Peyer's patch (tissue), 4 donors: ENCODE measurements around the gene EPC2. TPM values are rescaled to one million over a fixed set of nuclear protein-coding genes. Genes with fewer than 3 reads are reported as not detected.
A peak's percentile ranks its signal among the peaks of the same experiment; 100 is the strongest.

ENCODE experiments used
- DNase-seq, 3 donors: peaks; one replicate each; pipeline ENCODE4 v3.0.0-alpha.2; 2017 to 2019
- H3K27ac ChIP-seq, 4 donors: fragments of 200-600 bp; sonication (generic); one replicate each; pipeline ENCODE4 v1.5.1; 2016 to 2019
- H3K27me3 ChIP-seq, 2 donors: fragments of 200-600 bp; sonication (generic); one replicate each; pipeline ENCODE4 v1.5.1; 2019
- H3K36me3 ChIP-seq, 3 donors: fragments of 200-600 bp; sonication (generic); one replicate each; pipeline ENCODE4 v1.5.1; 2016 to 2019
- H3K4me1 ChIP-seq, 4 donors: fragments of 200-600 bp; sonication (generic); one replicate each; pipeline ENCODE4 v1.5.1; 2016 to 2019
- H3K4me3 ChIP-seq, 4 donors: fragments of 200-600 bp; sonication (generic); 1 replicate in 3 of 4; 2 replicates in 1 of 4; pipeline ENCODE4 v1.5.1; 2016 to 2019; ENCODE audit warnings: mild to moderate bottlenecking in 1 of 4
- H3K9me3 ChIP-seq, 4 donors: fragments of 200-600 bp; sonication (generic); one replicate each; pipeline ENCODE4 v1.5.1; 2016 to 2019; ENCODE audit warnings: mild to moderate bottlenecking in 1 of 4
- POLR2A ChIP-seq, 2 donors: fragments of 450-650 bp; IDR thresholded peaks; one replicate each; pipeline ENCODE4 v1.5.1; 2017; ENCODE audit warnings: antibody characterized with exemption in 2 of 2, mild to moderate bottlenecking in 2 of 2, moderate library complexity in 2 of 2
- total RNA-seq, 4 donors: library from RNA; depleted of rRNA; stranded (reverse); fragments of >200 nt; gene quantifications; one replicate each; pipeline ENCODE4 v1.1.0, GENCODE V29; 2016
- TF ChIP-seq, protein P1 (sequence below), 6 experiments: fragments of 450-650 bp in 4 of 6; fragments of 200-600 bp in 2 of 6; sonication (generic) in 1 of 6; IDR thresholded peaks; one replicate each; pipeline ENCODE4 v1.5.1; 2017 to 2019; ENCODE audit warnings: antibody characterized with exemption in 6 of 6, mild to moderate bottlenecking in 3 of 6, moderate library complexity in 1 of 6

The EPC2 gene, protein sequence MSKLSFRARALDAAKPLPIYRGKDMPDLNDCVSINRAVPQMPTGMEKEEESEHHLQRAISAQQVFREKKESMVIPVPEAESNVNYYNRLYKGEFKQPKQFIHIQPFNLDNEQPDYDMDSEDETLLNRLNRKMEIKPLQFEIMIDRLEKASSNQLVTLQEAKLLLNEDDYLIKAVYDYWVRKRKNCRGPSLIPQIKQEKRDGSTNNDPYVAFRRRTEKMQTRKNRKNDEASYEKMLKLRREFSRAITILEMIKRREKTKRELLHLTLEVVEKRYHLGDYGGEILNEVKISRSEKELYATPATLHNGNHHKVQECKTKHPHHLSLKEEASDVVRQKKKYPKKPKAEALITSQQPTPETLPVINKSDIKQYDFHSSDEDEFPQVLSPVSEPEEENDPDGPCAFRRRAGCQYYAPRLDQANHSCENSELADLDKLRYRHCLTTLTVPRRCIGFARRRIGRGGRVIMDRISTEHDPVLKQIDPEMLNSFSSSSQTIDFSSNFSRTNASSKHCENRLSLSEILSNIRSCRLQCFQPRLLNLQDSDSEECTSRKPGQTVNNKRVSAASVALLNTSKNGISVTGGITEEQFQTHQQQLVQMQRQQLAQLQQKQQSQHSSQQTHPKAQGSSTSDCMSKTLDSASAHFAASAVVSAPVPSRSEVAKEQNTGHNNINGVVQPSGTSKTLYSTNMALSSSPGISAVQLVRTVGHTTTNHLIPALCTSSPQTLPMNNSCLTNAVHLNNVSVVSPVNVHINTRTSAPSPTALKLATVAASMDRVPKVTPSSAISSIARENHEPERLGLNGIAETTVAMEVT
- 10 to 100 TPM; 22.6 to 70.1 (median 28.3) TPM for total RNA-seq

DNA sequence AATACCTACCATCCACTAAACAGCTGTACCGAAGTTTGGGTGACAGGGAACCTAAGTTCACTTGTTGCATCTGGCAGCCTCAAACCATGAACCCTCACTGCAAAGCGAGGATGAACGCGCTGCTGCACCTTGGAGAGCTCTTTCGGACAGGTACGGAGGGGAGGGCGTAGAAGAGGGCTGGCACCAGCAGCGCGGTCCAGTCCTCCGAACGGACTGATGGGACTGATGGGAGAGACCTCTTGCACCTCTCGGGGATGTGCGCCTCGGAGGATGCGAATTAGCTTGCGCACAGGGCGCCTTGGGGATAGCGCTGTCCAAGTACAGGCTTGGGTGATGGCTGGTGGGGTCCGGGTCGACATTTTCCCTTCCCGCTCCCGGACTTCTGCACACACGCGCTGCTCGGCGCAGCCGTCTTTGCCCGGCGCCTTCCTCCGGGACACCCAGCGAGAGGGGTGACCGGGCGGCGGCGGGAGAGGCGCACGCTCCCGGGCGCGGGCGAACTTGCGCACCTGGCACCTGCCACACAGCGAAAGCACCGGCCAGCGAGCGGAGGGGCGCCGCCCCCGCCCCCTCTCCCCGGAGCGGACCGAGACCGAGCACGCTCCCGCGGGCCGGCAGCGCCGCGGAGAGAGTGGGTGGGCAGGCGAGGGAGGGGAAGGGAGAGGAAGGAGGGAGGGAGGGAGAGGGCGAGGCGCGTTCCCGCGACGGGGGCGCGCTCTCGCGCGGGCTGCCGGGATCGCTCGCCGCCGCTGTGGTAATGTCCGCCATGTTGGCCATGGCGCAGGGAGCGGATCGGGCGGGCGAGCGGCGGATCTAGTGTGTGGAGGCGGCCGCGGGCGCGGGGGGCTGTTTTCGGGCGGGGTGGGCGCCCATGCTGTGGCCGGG is at the start of gene EPC2:
Gene EPC2, plus strand, starts transcription at position 754 of the 885 bp plus-strand sequence. CDS start 267 bp downstream, outside the sequence.
- Histone ChIP-seq H3K4me1 (peaks cover 0 to 26% (median 1%) of the 10 kb centered on the region in 4 donors), H3K27me3 (no peaks in the 10 kb centered on the region), H3K4me3 (peak within 1 kb of the TSS; percentile 90 to 98 (median 93)), H3K27ac (peak within 1 kb of the TSS; percentile 99 to 100 (median 100)), H3K36me3 (no peaks in the 10 kb centered on the region), H3K9me3 (no peaks in the 10 kb centered on the region)
- peak; percentile 14 to 41 for TF ChIP-seq POLR2A (IDR thresholded peaks at IDR 0.05)
- TF ChIP-seq, protein P1, sequence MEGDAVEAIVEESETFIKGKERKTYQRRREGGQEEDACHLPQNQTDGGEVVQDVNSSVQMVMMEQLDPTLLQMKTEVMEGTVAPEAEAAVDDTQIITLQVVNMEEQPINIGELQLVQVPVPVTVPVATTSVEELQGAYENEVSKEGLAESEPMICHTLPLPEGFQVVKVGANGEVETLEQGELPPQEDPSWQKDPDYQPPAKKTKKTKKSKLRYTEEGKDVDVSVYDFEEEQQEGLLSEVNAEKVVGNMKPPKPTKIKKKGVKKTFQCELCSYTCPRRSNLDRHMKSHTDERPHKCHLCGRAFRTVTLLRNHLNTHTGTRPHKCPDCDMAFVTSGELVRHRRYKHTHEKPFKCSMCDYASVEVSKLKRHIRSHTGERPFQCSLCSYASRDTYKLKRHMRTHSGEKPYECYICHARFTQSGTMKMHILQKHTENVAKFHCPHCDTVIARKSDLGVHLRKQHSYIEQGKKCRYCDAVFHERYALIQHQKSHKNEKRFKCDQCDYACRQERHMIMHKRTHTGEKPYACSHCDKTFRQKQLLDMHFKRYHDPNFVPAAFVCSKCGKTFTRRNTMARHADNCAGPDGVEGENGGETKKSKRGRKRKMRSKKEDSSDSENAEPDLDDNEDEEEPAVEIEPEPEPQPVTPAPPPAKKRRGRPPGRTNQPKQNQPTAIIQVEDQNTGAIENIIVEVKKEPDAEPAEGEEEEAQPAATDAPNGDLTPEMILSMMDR (IDR thresholded peaks at IDR 0.05), result no peak
- peak; percentile 78 to 95 (median 93) for DNase-seq

DNA sequence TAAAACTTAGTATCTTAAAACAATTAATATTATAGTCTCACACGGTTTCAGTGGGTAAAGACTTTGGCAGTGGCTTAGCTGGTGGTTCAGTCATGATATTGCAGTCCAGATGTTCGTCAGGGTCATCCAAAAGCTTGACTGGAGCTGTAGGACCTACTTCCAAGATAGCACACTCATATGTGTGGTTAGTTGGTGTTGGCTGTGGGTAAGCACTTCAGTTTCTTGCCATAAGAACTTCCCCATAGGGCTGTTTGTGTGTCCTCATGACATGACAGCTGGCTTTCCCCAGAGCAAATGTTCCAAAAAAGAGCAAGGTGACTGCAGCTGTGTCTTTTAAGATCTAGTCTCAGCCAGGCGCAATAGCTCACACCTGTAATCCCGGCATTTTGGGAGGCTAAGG is 48.5 kb upstream of the EPC2 start:
- Histone ChIP-seq H3K36me3 (no peaks in the 10 kb centered on the region), H3K27me3 (no peaks in the 10 kb centered on the region), H3K27ac (no peak overlapping the region), H3K4me3 (no peak overlapping the region), H3K4me1 (no peaks in the 10 kb centered on the region), H3K9me3 (no peaks in the 10 kb centered on the region)
- no peak for TF ChIP-seq POLR2A (IDR thresholded peaks at IDR 0.05)
- TF ChIP-seq, protein P1 (IDR thresholded peaks at IDR 0.05), result no peak
- DNase-seq, result no peak

DNA sequence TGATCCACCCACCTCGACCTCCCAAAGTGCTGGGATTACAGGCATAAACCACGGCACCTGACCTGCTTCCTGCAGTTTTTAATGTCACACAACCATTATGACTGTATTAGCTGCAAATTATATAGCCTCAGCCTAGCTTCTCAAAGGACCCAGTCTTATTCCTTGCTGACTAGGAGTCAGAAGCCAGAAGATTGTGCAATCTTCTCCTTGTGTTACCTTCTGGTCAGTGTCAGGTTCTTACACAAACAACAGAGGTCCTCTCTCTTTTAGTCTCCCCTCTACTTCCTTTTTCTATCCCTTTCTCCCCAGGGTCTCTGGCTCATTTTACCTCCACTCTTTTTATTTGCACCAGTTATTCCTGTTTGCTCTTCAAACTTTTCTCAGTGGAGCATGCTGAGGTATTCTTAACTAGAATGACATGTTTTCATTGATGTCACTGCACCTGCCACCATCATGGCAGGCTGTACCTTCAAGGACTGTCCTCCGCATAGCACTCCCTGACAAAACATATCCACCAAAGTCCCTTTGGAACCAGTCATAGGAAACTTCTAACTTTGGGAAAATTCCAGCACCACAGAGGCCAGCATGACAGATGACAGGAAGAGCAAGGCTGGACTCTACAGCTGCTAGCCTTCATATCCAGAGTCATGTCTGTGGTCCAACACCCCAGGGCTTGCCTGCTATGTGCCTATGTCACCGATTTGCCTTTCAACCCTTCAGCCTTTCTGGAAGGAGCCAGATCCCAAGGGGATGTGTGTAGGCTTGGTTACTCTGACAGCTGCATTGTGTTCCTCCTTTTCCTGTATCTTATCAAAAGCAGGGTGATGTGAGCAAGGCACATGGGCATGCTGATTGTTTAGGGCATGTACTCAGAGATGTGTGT is 45.2 kb upstream of the EPC2 start:
- peaks cover 0 to 3% (median 0%) of the 10 kb centered on the region in 4 donors for H3K9me3 ChIP-seq
- H3K36me3 ChIP-seq, result no peaks in the 10 kb centered on the region
- DNase-seq, result no peak
- H3K4me3 ChIP-seq, result no peak overlapping the region
- no peaks in the 10 kb centered on the region for H3K4me1 ChIP-seq
- TF ChIP-seq, protein P1 (IDR thresholded peaks at IDR 0.05), result no peak
- TF ChIP-seq POLR2A (IDR thresholded peaks at IDR 0.05), result no peak
- no peak overlapping the region for H3K27ac ChIP-seq
- no peaks in the 10 kb centered on the region for H3K27me3 ChIP-seq

DNA sequence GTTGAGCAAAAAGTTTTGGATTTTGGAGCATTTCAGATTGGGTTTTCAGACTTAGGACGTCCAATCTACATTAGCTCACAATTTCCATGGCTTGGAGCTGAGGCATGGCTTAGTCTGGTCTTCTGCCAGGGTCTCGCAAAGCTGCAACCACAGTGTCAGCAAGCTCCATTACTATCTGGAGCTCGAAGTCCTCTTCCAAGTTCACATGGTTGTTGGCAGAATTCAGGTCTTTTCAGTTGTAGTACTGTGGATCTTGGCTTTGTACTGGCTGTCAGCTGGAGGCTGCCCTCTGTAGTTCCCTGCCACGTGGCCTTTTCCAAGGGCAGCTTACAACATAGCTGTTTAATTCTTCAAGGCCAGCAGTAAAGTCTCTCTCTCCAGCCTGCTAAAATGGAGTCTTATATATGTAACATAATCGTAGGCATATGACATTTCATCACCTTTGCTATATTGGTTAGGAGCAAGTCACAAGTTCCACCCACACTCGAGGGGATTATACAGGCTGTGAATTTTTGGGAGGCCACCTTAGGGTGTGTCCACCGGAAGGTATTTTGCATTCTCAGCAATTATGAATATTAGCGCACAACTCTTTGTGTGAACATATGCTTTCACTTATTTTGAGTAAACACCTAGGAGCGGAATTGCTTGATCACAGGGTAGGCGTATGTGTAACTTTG is 41.5 kb upstream of the EPC2 start:
- no peaks in the 10 kb centered on the region for H3K4me1 ChIP-seq
- H3K9me3 ChIP-seq, result peaks cover 0 to 3% (median 0%) of the 10 kb centered on the region in 4 donors
- H3K36me3 ChIP-seq, result no peaks in the 10 kb centered on the region
- no peaks in the 10 kb centered on the region for H3K27me3 ChIP-seq
- H3K4me3 ChIP-seq, result no peak overlapping the region
- TF ChIP-seq, protein P1 (IDR thresholded peaks at IDR 0.05), result no peak
- TF ChIP-seq POLR2A (IDR thresholded peaks at IDR 0.05), result no peak
- H3K27ac ChIP-seq, result no peak overlapping the region
- no peak for DNase-seq
